Measurements from ENCODE around the gene TAS1R1.
"Not testable (repeated sequence)": the region's sequence is repeated elsewhere in the genome, so short reads cannot be mapped to it uniquely, and the experiment has no call there.

DNA sequence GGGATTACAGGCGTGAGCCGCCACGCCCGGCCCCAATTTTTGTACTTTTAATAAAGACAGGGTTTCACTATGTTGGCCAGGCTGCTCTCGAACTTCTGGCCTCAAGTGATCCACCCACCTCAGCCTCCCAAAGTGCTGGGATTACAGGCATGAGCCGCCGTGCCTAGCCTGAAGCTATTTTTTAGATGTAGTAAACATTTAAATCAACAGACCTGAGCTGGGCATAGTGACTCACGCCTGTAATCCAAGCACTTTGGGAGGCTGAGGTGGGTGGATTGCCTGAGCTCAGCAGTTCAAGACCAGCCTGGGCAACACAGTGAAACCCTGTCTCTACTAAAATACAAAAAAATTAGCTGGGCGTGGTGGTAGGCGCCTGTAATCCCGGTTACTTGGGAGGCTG, 4.1 kb downstream of the TAS1R1 start:
- TF ChIP-seq, protein P1, sequence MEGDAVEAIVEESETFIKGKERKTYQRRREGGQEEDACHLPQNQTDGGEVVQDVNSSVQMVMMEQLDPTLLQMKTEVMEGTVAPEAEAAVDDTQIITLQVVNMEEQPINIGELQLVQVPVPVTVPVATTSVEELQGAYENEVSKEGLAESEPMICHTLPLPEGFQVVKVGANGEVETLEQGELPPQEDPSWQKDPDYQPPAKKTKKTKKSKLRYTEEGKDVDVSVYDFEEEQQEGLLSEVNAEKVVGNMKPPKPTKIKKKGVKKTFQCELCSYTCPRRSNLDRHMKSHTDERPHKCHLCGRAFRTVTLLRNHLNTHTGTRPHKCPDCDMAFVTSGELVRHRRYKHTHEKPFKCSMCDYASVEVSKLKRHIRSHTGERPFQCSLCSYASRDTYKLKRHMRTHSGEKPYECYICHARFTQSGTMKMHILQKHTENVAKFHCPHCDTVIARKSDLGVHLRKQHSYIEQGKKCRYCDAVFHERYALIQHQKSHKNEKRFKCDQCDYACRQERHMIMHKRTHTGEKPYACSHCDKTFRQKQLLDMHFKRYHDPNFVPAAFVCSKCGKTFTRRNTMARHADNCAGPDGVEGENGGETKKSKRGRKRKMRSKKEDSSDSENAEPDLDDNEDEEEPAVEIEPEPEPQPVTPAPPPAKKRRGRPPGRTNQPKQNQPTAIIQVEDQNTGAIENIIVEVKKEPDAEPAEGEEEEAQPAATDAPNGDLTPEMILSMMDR (IDR thresholded peaks at IDR 0.05; ENCODE audit: low read depth, low read length, poor library complexity, severe bottlenecking): not testable (repeated sequence)
- not testable (repeated sequence) for TF ChIP-seq EZH2phosphoT487 (IDR thresholded peaks at IDR 0.05; ENCODE audit: borderline replicate concordance, low read length)
